Central memory CD8-positive, alpha-beta T cell (primary cell): ENCODE data around the gene FGGY.
"Not testable (repeated sequence)": the region's sequence is repeated elsewhere in the genome, so short reads cannot be mapped to it uniquely, and the experiment has no call there.

ENCODE experiments used
- ATAC-seq: fragments of 150-1000 bp; cut with Tn5 transposase; replicated peaks from 2 replicates; pipeline ENCODE4 v1.10.0; 2022; ENCODE audit warnings: mild to moderate bottlenecking, moderate FRiP score, moderate number of reproducible peaks; ENCODE audit not compliant: poor library complexity, severe bottlenecking; ENCODE audit errors: extremely low read depth
- DNase-seq, 2 donors: peaks; one replicate each; pipeline ENCODE4 v3.0.0; 2021; ENCODE audit warnings: low spot score in 2 of 2
- H3K27ac Mint-ChIP-seq: one replicate; pipeline ENCODE4 v1.8.0; 2022; ENCODE audit warnings: low read depth, mild to moderate bottlenecking, moderate library complexity, mixed read lengths
- H3K27me3 Mint-ChIP-seq: one replicate; pipeline ENCODE4 v1.8.0; 2022; ENCODE audit warnings: mixed read lengths
- H3K36me3 Mint-ChIP-seq: one replicate; pipeline ENCODE4 v1.8.0; 2022; ENCODE audit warnings: mild to moderate bottlenecking, moderate library complexity, mixed read lengths; ENCODE audit not compliant: insufficient read depth
- H3K4me1 Mint-ChIP-seq: one replicate; pipeline ENCODE4 v1.8.0; 2022; ENCODE audit warnings: mixed read lengths
- H3K4me3 Mint-ChIP-seq: one replicate; pipeline ENCODE4 v1.8.0; 2022; ENCODE audit warnings: mild to moderate bottlenecking, moderate library complexity, mixed read lengths
- H3K9me3 Mint-ChIP-seq: one replicate; pipeline ENCODE4 v1.8.0; 2022; ENCODE audit warnings: mixed read lengths

Gene FGGY

GRCh38 chr1:59706303-59706599 is 409.4 kb downstream of the FGGY start:
- Mint-ChIP-seq H3K4me1 (no peaks in the 10 kb centered on the region), H3K27me3 (no peaks in the 10 kb centered on the region), H3K9me3 (no peaks in the 10 kb centered on the region), H3K4me3 (no peak overlapping the region), H3K36me3 (peaks cover 2% of the 10 kb centered on the region), H3K27ac (no peak overlapping the region)
- DNase-seq (no peak), ATAC-seq (no peak)

- no peak for DNase-seq
- H3K4me1 Mint-ChIP-seq, result no peaks in the 10 kb centered on the region
- no peak for ATAC-seq
- no peak overlapping the region for H3K4me3 Mint-ChIP-seq
- H3K9me3 Mint-ChIP-seq, result no peaks in the 10 kb centered on the region
- H3K27me3 Mint-ChIP-seq, result no peaks in the 10 kb centered on the region
- H3K27ac Mint-ChIP-seq, result no peak overlapping the region
- H3K36me3 Mint-ChIP-seq, result peaks cover 2% of the 10 kb centered on the region
Observed at GRCh38 chr1:59707178-59707791, 410.4 kb downstream of the FGGY start.

DNA sequence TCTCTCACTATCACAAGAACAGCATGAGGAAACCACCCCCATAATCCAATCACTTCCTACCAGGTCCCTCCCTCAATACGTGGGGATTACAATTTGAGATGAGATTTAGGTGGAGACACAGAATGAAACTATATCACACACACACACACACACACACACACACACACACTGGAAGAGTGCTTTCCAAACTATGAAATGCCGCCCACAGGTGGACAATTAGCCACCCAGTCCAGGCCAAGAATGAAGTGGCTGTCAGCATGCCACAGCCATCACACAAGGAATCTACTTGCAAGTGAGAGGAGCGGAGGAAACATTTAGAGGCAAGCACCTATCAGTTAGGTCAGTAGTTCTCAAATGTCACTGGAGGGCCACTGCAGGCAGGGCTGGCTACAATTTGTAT is 412.4 kb downstream of the FGGY start:
- ATAC-seq (no peak), DNase-seq (no peak)
- Mint-ChIP-seq H3K36me3 (peaks cover 2% of the 10 kb centered on the region), H3K4me3 (no peak overlapping the region), H3K9me3 (no peaks in the 10 kb centered on the region), H3K27ac (no peak overlapping the region), H3K27me3 (no peaks in the 10 kb centered on the region), H3K4me1 (no peaks in the 10 kb centered on the region)

GRCh38 chr1:59710920-59711319 is 414.0 kb downstream of the FGGY start:
- not testable (repeated sequence) for H3K27ac Mint-ChIP-seq, H3K9me3 Mint-ChIP-seq, DNase-seq, H3K4me1 Mint-ChIP-seq, H3K36me3 Mint-ChIP-seq, ATAC-seq, H3K4me3 Mint-ChIP-seq, H3K27me3 Mint-ChIP-seq

DNA sequence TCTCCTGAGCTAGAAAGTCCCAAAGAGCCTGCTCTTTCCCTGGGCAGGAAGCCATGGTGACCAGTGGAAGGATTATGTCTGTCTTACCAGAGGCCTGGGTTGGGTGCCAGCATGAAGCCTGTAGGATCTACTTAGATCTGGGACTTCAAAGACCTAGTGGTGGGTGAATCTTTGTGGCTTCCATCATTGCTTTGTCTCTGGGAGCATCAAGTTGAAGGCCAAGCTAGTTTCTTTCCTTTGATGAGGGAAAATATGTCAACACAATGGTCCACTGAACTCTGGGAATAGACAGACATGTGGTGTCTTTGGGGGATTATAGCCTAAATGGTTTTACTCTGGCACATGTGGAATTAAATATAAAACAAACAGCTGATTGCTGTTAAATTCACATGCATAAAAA is 417.3 kb downstream of the FGGY start:
- ATAC-seq (no peak), DNase-seq (no peak)
- no peaks in the 10 kb centered on the region for H3K9me3 Mint-ChIP-seq
- no peak overlapping the region for H3K4me3 Mint-ChIP-seq
- no peak overlapping the region for H3K27ac Mint-ChIP-seq
- H3K4me1 Mint-ChIP-seq, result no peaks in the 10 kb centered on the region
- H3K36me3 Mint-ChIP-seq, result no peaks in the 10 kb centered on the region
- no peaks in the 10 kb centered on the region for H3K27me3 Mint-ChIP-seq

DNA sequence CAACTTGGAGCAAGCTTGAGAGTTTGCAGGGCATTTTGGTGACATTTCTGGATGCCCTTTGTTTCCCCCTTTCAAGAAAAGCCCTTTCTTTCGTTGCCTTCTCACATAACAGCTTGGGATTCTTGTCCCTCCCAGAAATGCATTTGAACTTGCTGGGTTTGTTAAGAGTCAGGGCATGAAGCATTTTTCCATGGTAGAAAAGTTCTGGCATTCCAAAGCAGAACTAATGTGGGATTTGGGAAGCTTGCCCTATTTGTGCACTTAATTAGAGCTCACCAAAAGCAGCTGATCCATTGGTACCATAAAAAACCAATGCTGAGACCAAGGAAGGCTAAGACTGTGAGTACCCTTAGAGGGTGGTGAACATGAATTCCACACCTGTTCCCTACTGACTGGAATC is 418.1 kb downstream of the FGGY start:
- Mint-ChIP-seq H3K4me3 (no peak overlapping the region), H3K4me1 (no peaks in the 10 kb centered on the region), H3K36me3 (no peaks in the 10 kb centered on the region), H3K27me3 (no peaks in the 10 kb centered on the region), H3K27ac (no peak overlapping the region), H3K9me3 (no peaks in the 10 kb centered on the region)
- DNase-seq (no peak), ATAC-seq (no peak)

DNA sequence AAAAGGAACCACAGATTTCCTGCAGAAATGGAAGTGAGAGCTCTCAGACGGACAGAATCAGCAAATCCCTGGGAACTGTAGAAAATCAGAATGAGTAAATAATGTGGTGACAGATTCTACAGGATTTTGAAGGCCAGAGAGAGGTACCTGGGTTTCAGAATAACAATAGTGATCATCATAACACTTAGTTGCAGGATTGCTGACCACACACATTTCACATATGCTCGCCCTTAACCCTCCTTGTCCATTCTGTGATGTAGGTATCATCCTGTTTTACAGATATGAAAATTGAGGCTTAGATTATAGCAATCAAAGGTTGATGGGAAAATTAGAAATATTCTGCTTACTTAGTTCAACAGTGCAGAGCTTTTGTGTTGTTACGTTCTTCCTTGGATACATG is 419.9 kb downstream of the FGGY start:
- Mint-ChIP-seq H3K9me3 (no peaks in the 10 kb centered on the region), H3K4me3 (no peak overlapping the region), H3K27ac (no peak overlapping the region), H3K27me3 (no peaks in the 10 kb centered on the region), H3K36me3 (no peaks in the 10 kb centered on the region), H3K4me1 (no peaks in the 10 kb centered on the region)
- no peak for DNase-seq
- no peak for ATAC-seq

GRCh38 chr1:59718064-59718988 is 421.4 kb downstream of the FGGY start:
- no peaks in the 10 kb centered on the region for H3K27me3 Mint-ChIP-seq
- H3K4me3 Mint-ChIP-seq, result no peak overlapping the region
- H3K4me1 Mint-ChIP-seq, result no peaks in the 10 kb centered on the region
- ATAC-seq (no peak), DNase-seq (no peak)
- no peaks in the 10 kb centered on the region for H3K9me3 Mint-ChIP-seq
- H3K36me3 Mint-ChIP-seq, result no peaks in the 10 kb centered on the region
- no peak overlapping the region for H3K27ac Mint-ChIP-seq

DNA sequence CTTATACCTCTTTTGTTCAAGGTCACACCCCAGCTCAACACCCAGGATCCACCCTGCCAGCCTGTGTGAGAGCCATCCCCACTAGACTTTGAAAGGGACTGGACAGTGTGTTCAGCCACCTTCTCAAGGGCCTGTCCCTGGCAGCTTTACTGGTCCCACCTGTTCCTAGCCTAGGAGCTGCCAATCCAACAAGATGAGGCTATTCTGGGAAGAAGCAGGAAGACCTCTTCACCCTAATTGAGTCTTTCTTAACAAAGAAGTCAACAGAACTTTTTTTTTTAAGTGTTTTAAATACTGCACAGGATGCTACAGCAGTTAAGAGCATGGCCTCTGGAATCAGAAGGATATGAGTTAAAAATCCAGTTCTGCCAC is 422.1 kb downstream of the FGGY start:
- no peaks in the 10 kb centered on the region for H3K4me1 Mint-ChIP-seq
- ATAC-seq, result no peak
- H3K9me3 Mint-ChIP-seq, result no peaks in the 10 kb centered on the region
- H3K4me3 Mint-ChIP-seq, result no peak overlapping the region
- H3K27me3 Mint-ChIP-seq, result no peaks in the 10 kb centered on the region
- no peak overlapping the region for H3K27ac Mint-ChIP-seq
- no peaks in the 10 kb centered on the region for H3K36me3 Mint-ChIP-seq
- DNase-seq, result no peak

DNA sequence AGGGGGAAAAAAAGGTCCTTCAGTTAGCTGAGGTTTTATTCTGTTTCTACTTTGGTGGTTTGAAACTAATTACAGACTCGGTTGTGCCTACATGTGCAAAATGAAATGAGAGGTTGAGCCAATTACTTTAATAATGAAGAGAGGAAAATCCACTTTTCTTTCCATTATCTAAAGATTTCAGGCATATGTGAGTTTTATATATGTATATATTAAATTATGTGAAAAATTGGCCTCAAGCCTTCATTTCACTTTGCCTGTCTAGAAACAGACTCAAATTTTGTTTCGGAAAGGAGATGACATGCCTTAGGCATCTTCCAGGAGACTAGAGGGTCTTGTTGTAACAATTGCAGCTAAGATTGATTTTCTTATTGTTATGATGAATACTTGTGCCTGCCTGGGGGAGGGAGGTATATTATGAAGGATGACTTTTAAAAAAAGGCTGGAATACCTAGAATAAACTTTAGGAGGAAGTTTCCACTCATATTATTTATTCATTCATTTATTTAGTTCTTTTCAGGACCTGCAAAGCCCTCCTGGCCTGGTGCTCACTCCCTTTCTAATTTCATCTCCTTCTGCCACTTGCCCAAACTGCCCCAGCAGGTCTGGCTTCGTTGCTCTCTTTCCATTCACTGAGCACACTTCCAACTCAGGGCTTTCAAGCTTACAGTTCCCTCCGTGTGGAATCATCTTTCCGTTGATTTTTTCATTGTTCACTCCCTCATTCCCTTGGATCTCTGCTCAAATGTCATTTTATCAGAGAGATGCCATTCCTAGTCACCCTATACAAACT is 423.6 kb downstream of the FGGY start:
- no peaks in the 10 kb centered on the region for H3K36me3 Mint-ChIP-seq
- H3K4me1 Mint-ChIP-seq, result no peaks in the 10 kb centered on the region
- H3K9me3 Mint-ChIP-seq, result no peaks in the 10 kb centered on the region
- no peak overlapping the region for H3K4me3 Mint-ChIP-seq
- DNase-seq (no peak), ATAC-seq (no peak)
- no peak overlapping the region for H3K27ac Mint-ChIP-seq
- H3K27me3 Mint-ChIP-seq, result no peaks in the 10 kb centered on the region

- Mint-ChIP-seq H3K4me1 (peaks cover 6% of the 10 kb centered on the region), H3K4me3 (no peak overlapping the region), H3K36me3 (no peaks in the 10 kb centered on the region), H3K9me3 (no peaks in the 10 kb centered on the region), H3K27me3 (no peaks in the 10 kb centered on the region), H3K27ac (no peak overlapping the region)
- DNase-seq (no peak), ATAC-seq (no peak)
Observed at GRCh38 chr1:59730302-59730701, 433.4 kb downstream of the FGGY start.

GRCh38 chr1:59730759-59731478 is 434.0 kb downstream of the FGGY start:
- Mint-ChIP-seq H3K36me3 (no peaks in the 10 kb centered on the region), H3K27me3 (no peaks in the 10 kb centered on the region), H3K27ac (no peak overlapping the region), H3K4me1 (peaks cover 7% of the 10 kb centered on the region), H3K4me3 (no peak overlapping the region), H3K9me3 (peaks cover 1% of the 10 kb centered on the region)
- no peak for ATAC-seq
- DNase-seq, result no peak
